GM13976 (cell line): ENCODE data around the gene BACH2.
"Not testable (repeated sequence)": the region's sequence is repeated elsewhere in the genome, so short reads cannot be mapped to it uniquely, and the experiment has no call there.

Source experiments
- DNase-seq: peaks from one replicate; pipeline ENCODE4 v3.0.0; 2012; ENCODE audit warnings: low spot score
- in situ Hi-C: fragments of 300-500 bp; cut with MboI; formaldehyde crosslinking; loops from one replicate; pipeline ENCODE4 v1.12.0; 2022; ENCODE audit warnings: low sequenced_read_pairs, mixed read lengths, inconsistent platforms; ENCODE audit not compliant: unreplicated experiment
- TF ChIP-seq, protein P1 (sequence below): IDR thresholded peaks from 2 replicates; pipeline ENCODE4 v1.5.1; 2012; ENCODE audit warnings: borderline replicate concordance, mild to moderate bottlenecking; ENCODE audit not compliant: insufficient read depth; ENCODE audit errors: extremely low read depth, missing control alignments, control extremely low read depth

The BACH2 gene

GRCh38 chr6:90120327-90120726 lies 176.3 kb downstream of the BACH2 start:
- TF ChIP-seq, protein P1, sequence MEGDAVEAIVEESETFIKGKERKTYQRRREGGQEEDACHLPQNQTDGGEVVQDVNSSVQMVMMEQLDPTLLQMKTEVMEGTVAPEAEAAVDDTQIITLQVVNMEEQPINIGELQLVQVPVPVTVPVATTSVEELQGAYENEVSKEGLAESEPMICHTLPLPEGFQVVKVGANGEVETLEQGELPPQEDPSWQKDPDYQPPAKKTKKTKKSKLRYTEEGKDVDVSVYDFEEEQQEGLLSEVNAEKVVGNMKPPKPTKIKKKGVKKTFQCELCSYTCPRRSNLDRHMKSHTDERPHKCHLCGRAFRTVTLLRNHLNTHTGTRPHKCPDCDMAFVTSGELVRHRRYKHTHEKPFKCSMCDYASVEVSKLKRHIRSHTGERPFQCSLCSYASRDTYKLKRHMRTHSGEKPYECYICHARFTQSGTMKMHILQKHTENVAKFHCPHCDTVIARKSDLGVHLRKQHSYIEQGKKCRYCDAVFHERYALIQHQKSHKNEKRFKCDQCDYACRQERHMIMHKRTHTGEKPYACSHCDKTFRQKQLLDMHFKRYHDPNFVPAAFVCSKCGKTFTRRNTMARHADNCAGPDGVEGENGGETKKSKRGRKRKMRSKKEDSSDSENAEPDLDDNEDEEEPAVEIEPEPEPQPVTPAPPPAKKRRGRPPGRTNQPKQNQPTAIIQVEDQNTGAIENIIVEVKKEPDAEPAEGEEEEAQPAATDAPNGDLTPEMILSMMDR, result no peak
- no peak for DNase-seq
- in situ Hi-C loops, result no loop called here

GRCh38 chr6:90119618-90120017 lies 177.0 kb downstream of the BACH2 start:
- no peak for DNase-seq
- in situ Hi-C loops, result no loop called here
- TF ChIP-seq, protein P1, result no peak

GRCh38 chr6:90118581-90118980 lies 178.1 kb downstream of the BACH2 start:
- TF ChIP-seq, protein P1, result no peak
- no peak for DNase-seq
- in situ Hi-C loops, result no loop called here

- in situ Hi-C loops, result no loop called here
- DNase-seq, result no peak
- TF ChIP-seq, protein P1, result no peak
These were observed 178.6 kb downstream of the BACH2 start for GRCh38 chr6:90118069-90118468.

DNA sequence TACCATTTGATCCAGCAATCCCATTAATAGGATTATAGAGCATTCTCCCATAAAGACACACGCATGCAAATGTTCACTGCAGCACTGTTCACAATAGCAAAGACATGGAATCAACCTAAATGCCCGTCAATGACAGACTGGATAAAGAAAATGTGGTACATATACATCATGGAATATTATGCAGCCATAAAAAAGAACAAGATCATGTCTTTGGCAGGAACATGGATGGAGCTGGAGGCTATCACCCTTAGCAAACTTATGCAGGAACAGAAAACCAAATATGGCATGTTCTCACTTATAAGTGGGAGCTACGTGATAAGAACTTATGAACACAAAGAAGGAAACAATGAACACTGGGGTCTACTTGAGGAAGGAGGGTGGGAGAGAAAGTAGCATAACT lies 180.5 kb downstream of the BACH2 start:
- in situ Hi-C loops, result not testable (repeated sequence)

GRCh38 chr6:90113389-90113788 lies 183.3 kb downstream of the BACH2 start:
- DNase-seq, result no peak
- in situ Hi-C loops, result no loop called here
- TF ChIP-seq, protein P1, result no peak

More for the DNA sequence above, 180.5 kb downstream of the BACH2 start:
- DNase-seq, result not testable (repeated sequence)

DNA sequence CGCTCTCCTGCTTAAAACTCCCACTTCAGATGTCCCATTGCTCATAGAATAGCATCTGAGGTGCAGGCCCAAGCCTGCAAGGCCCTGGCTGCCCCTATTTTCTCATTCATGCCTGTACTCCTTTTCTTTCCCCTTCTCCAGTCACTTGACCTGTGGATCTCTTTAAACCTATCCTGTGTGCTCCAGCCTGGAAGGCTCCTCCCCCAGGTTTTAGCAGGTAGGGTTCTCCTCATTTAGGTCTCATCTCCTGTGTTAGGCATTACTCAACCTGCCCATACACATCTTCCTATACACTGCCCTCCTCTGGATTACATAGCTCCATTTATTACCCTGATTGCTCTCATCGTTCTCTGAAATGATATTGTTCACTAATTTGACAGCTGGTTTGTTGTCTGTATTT lies 185.3 kb downstream of the BACH2 start:
- in situ Hi-C loops, result no loop called here
- no peak for DNase-seq
- TF ChIP-seq, protein P1, result no peak
